Measurements from ENCODE around the gene PREP.

- TF ChIP-seq ZNF274 (IDR thresholded peaks at IDR 0.05; ENCODE audit: low read depth, low read length), result no peak
- TF ChIP-seq SUZ12 (IDR thresholded peaks at IDR 0.05; ENCODE audit: extremely low read depth, insufficient read depth, insufficient read length), result no peak
Measured at GRCh38 chr6:105330364-105330763, 72.5 kb downstream of the PREP start.

Measured in NT2/D1 (cell line).